Sigmoid colon (tissue), 7 donors: ENCODE results near the gene IGFL4. TPM values are rescaled to one million over a fixed set of nuclear protein-coding genes. Genes with fewer than 3 reads are reported as not detected.

Source experiments
- DNase-seq: peaks from one replicate; pipeline ENCODE4 v3.0.0-alpha.2; 2019
- H3K27ac ChIP-seq, 4 donors: fragments of 200-600 bp; sonication (generic); one replicate each; pipeline ENCODE4 v1.5.1; 2016 to 2019; ENCODE audit warnings: mild to moderate bottlenecking in 1 of 4
- H3K27me3 ChIP-seq, 3 donors: fragments of 200-600 bp; sonication (generic); one replicate each; pipeline ENCODE4 v1.5.1; 2019; ENCODE audit warnings: mild to moderate bottlenecking in 1 of 3
- H3K36me3 ChIP-seq, 4 donors: fragments of 200-600 bp; sonication (generic); one replicate each; pipeline ENCODE4 v1.5.1; 2016 to 2019
- H3K4me1 ChIP-seq, 4 donors: fragments of 200-600 bp; sonication (generic); one replicate each; pipeline ENCODE4 v1.5.1; 2017 to 2019
- H3K4me3 ChIP-seq, 4 donors: fragments of 200-600 bp; sonication (generic); one replicate each; pipeline ENCODE4 v1.5.1; 2017 to 2019; ENCODE audit warnings: mild to moderate bottlenecking in 2 of 4, moderate library complexity in 1 of 4
- H3K9me3 ChIP-seq, 4 donors: fragments of 200-600 bp in 3 of 4; sonication (generic) in 3 of 4; one replicate each; pipeline versions ENCODE4 v1.5.1 to v1.6.1; 2013 to 2019
- CTCF ChIP-seq, 4 experiments: fragments of 450-650 bp in 3 of 4; fragments of 200-600 bp in 1 of 4; IDR thresholded peaks; one replicate each; pipeline ENCODE4 v1.5.1; 2016 to 2019; ENCODE audit warnings: antibody characterized with exemption in 4 of 4, mild to moderate bottlenecking in 3 of 4, moderate library complexity in 2 of 4
- EP300 ChIP-seq, 4 donors: sonication (generic); formaldehyde crosslinking; IDR thresholded peaks; one replicate each; pipeline ENCODE4 v1.6.1; 2017; ENCODE audit warnings: antibody characterized with exemption in 4 of 4
- POLR2A ChIP-seq, 2 donors: fragments of 450-650 bp; IDR thresholded peaks; one replicate each; pipeline ENCODE4 v1.6.1; 2016; ENCODE audit warnings: antibody characterized with exemption in 2 of 2, mild to moderate bottlenecking in 2 of 2, moderate library complexity in 2 of 2
- POLR2AphosphoS5 ChIP-seq, 4 donors: sonication (generic); formaldehyde crosslinking; IDR thresholded peaks; one replicate each; pipeline ENCODE4 v1.6.1; 2017; ENCODE audit warnings: antibody characterized with exemption in 4 of 4
- WGBS, 2 donors: extraction: QIAGEN DNeasy Blood & Tissue Kit; methylation state at CpG; one replicate each; pipeline ENCODE4 v1.1.7; 2013; 5-methylcytosine and 5-hydroxymethylcytosine counted together
- intact Hi-C: fragments of 100-400 bp; cut with DNase I; formaldehyde crosslinking; loops from one replicate; pipeline ENCODE4 v1.15.1; 2023
- polyA plus RNA-seq, 3 donors: library from polyadenylated mRNA; stranded (reverse); fragments of 200-250 nt; gene quantifications; one replicate each; pipeline ENCODE4 v1.2.3, GENCODE V29; 2013
- total RNA-seq, 4 donors: library from RNA; depleted of rRNA; stranded (reverse); fragments of >200 nt; gene quantifications; one replicate each; pipeline ENCODE4 v1.1.0, GENCODE V29; 2016
- donor health status: healthy with polysubstance abuse.
- donor health status: Bipolar disorder and iron deficiency.
- donor health status: healthy.

The IGFL4 gene
- total and polyA plus RNA-seq, 7 donors = not detected

- TF ChIP-seq EP300 (IDR thresholded peaks at IDR 0.05) (no peak), POLR2AphosphoS5 (IDR thresholded peaks at IDR 0.05) (no peak), CTCF (IDR thresholded peaks at IDR 0.05) (no peak), POLR2A (IDR thresholded peaks at IDR 0.05) (no peak)
- WGBS, 2 donors = 84 to 88% methylated on average over 13 of the region's 13 CpGs
- intact Hi-C loops = no loop called here
- peaks cover 0 to 14% (median 8%) of the 10 kb centered on the region in 3 donors for H3K27me3 ChIP-seq
- no peaks in the 10 kb centered on the region for H3K36me3 ChIP-seq
- peak; percentile 61 for DNase-seq
- H3K4me3 ChIP-seq = no peak overlapping the region
- no peaks in the 10 kb centered on the region for H3K4me1 ChIP-seq
- no peaks in the 10 kb centered on the region for H3K9me3 ChIP-seq
- H3K27ac ChIP-seq = no peak overlapping the region
Measured at GRCh38 chr19:46035986-46036743, 4.6 kb downstream of the IGFL4 start.

GRCh38 chr19:46035546-46035945 lies 5.3 kb downstream of the IGFL4 start:
- Histone ChIP-seq H3K36me3 (no peaks in the 10 kb centered on the region), H3K4me3 (no peak overlapping the region), H3K4me1 (no peaks in the 10 kb centered on the region), H3K27ac (no peak overlapping the region), H3K27me3 (peaks cover 0 to 16% (median 8%) of the 10 kb centered on the region in 3 donors), H3K9me3 (no peaks in the 10 kb centered on the region)
- intact Hi-C loops = no loop called here
- TF ChIP-seq EP300 (IDR thresholded peaks at IDR 0.05) (no peak), POLR2AphosphoS5 (IDR thresholded peaks at IDR 0.05) (no peak)
- 81 to 91% methylated on average over 6 of the region's 6 CpGs for WGBS, 2 donors
- DNase-seq = peak; percentile 53

GRCh38 chr19:46033401-46033800 lies 7.4 kb downstream of the IGFL4 start:
- H3K4me3 ChIP-seq = no peak overlapping the region
- H3K36me3 ChIP-seq = no peaks in the 10 kb centered on the region
- DNase-seq = peak; percentile 28
- H3K27me3 ChIP-seq = peaks cover 0 to 19% (median 0%) of the 10 kb centered on the region in 3 donors
- peaks cover 0 to 4% (median 0%) of the 10 kb centered on the region in 4 donors for H3K4me1 ChIP-seq
- no peaks in the 10 kb centered on the region for H3K9me3 ChIP-seq
- TF ChIP-seq CTCF (IDR thresholded peaks at IDR 0.05) = no peak
- no peak for TF ChIP-seq POLR2A (IDR thresholded peaks at IDR 0.05)
- TF ChIP-seq POLR2AphosphoS5 (IDR thresholded peaks at IDR 0.05) = no peak
- TF ChIP-seq EP300 (IDR thresholded peaks at IDR 0.05) = no peak
- intact Hi-C loops = no loop called here
- WGBS, 2 donors = 85 to 90% methylated on average over 11 of the region's 11 CpGs
- no peak overlapping the region for H3K27ac ChIP-seq

GRCh38 chr19:46032597-46033025 lies 8.2 kb downstream of the IGFL4 start:
- H3K4me3 ChIP-seq = no peak overlapping the region
- no peaks in the 10 kb centered on the region for H3K36me3 ChIP-seq
- no peak overlapping the region for H3K27ac ChIP-seq
- peaks cover 0 to 4% (median 0%) of the 10 kb centered on the region in 4 donors for H3K4me1 ChIP-seq
- TF ChIP-seq CTCF (IDR thresholded peaks at IDR 0.05) = no peak
- no peaks in the 10 kb centered on the region for H3K9me3 ChIP-seq
- WGBS, 2 donors = 89 to 93% methylated on average over 3 of the region's 3 CpGs
- peaks cover 0 to 27% (median 0%) of the 10 kb centered on the region in 3 donors for H3K27me3 ChIP-seq
- intact Hi-C loops = no loop called here
- no peak for DNase-seq

DNA sequence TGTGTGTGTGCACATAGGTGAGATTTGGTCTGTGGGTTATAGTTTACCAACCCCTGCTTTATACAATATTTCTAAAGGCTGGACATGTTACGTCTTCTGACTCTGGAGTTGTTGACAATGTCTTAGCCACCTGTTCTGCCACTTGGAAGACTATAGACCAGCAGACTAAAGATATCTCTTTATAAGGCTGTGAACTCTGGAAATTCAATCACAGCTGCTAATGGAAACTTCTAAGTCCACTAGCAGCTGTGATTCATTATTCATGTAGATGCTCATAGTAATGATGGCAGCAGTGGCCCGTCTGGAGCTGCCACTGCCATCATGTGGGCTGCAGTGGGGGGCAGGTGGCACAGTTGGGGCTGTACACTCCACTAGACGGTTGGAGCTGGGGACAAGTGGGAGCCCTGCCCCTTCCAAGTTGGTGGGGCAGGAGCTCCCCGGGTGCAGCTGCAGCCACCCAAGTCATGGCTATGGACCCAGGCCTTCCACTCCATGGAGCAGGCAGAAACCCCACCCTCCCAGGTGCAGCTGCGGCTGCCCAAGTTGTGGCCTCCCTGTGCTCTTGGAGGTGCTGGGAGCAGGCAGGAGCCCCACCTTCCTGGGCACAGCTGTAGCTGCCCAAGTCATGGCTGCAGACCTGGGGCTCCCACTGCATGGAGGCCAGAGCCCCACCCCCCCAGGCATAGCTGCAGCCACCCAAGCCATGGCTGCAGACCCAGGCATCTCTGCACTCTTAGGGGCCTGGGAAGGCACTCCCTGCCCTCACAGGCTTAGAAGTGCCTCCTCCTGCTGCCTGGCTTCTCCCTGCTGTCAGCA lies 8.8 kb downstream of the IGFL4 start:
- WGBS, 2 donors = 81 to 83% methylated on average over 5 of the region's 5 CpGs
- Histone ChIP-seq H3K36me3 (no peaks in the 10 kb centered on the region), H3K27me3 (peaks cover 0 to 32% (median 0%) of the 10 kb centered on the region in 3 donors), H3K9me3 (no peaks in the 10 kb centered on the region), H3K4me1 (peaks cover 0 to 4% (median 0%) of the 10 kb centered on the region in 4 donors), H3K4me3 (no peak overlapping the region), H3K27ac (no peak overlapping the region)
- TF ChIP-seq EP300 (IDR thresholded peaks at IDR 0.05) (no peak), POLR2A (IDR thresholded peaks at IDR 0.05) (no peak)
- DNase-seq = peak; percentile 43
- intact Hi-C loops = no loop called here
